Erythroblast (primary cell): ENCODE data around the gene NEURL4.
"Not testable (repeated sequence)": the region's sequence is repeated elsewhere in the genome, so short reads cannot be mapped to it uniquely, and the experiment has no call there.

Source experiments
- GATA1 ChIP-seq: IDR thresholded peaks from 2 replicates; pipeline ENCODE4 v1.6.1; 2011; ENCODE audit warnings: low read depth, mild to moderate bottlenecking, control low read depth, low read length, moderate library complexity
- POLR2A ChIP-seq: IDR thresholded peaks from 2 replicates; pipeline ENCODE4 v1.6.1; 2011; ENCODE audit warnings: mild to moderate bottlenecking, low read length

- not testable (repeated sequence) for TF ChIP-seq POLR2A, GATA1
Measured at GRCh38 chr17:7335765-7336164, 6.6 kb upstream of the NEURL4 start.
